ENCODE measurements around the gene DNAI7.

- TF ChIP-seq EZH2 (IDR thresholded peaks at IDR 0.05; ENCODE audit: borderline replicate concordance, insufficient read depth, low read length, poor library complexity, severe bottlenecking) (no peak), EP300 (conservative IDR thresholded peaks at IDR 0.05; ENCODE audit: poor library complexity, severe bottlenecking) (no peak)
These were observed 94.5 kb downstream of the DNAI7 start for GRCh38 chr12:25100194-25101091.

Data from neural cell (in vitro differentiated cells).